DOHH2 (cell line): ENCODE data around the gene STAU1.

Source experiments
- H3F3A ChIP-seq: fragments of 200-600 bp; sonication (generic), shearing (Covaris generic); 2 replicates; pipeline ENCODE4 v1.6.0; 2016; ENCODE audit warnings: antibody characterized with exemption, mild to moderate bottlenecking; ENCODE audit not compliant: control insufficient read depth, insufficient read depth
- H3K27ac ChIP-seq: fragments of 200-600 bp; sonication (generic); 2 replicates; pipeline ENCODE4 v1.5.1; 2014; ENCODE audit warnings: low read depth, mild to moderate bottlenecking, low read length, moderate library complexity
- H3K27me3 ChIP-seq: fragments of 200-600 bp; sonication (generic); 2 replicates; pipeline ENCODE4 v1.6.1; 2014; ENCODE audit warnings: mild to moderate bottlenecking, low read length, mixed read lengths; ENCODE audit not compliant: control insufficient read depth
- H3K36me3 ChIP-seq: fragments of 200-600 bp; sonication (generic); 2 replicates; pipeline ENCODE4 v1.6.1; 2014; ENCODE audit warnings: mild to moderate bottlenecking, low read length, moderate library complexity, mixed read lengths; ENCODE audit not compliant: control insufficient read depth
- H3K4me1 ChIP-seq: fragments of 200-600 bp; sonication (generic); 2 replicates; pipeline ENCODE4 v1.6.1; 2014; ENCODE audit warnings: mild to moderate bottlenecking, low read length, mixed read lengths; ENCODE audit not compliant: control insufficient read depth
- H3K4me2 ChIP-seq: fragments of 200-600 bp; sonication (generic); 2 replicates; pipeline ENCODE4 v1.6.0; 2014; ENCODE audit warnings: mild to moderate bottlenecking, low read length, moderate library complexity
- H3K4me3 ChIP-seq: fragments of 200-600 bp; sonication (generic); 2 replicates; pipeline ENCODE4 v1.5.1; 2014; ENCODE audit warnings: mild to moderate bottlenecking, low read length, mixed read lengths
- H3K79me2 ChIP-seq: fragments of 200-600 bp; sonication (generic); 2 replicates; pipeline ENCODE4 v1.6.1; 2014; ENCODE audit warnings: mild to moderate bottlenecking, low read length, mixed read lengths; ENCODE audit not compliant: control insufficient read depth
- H3K9me2 ChIP-seq: fragments of 200-600 bp; sonication (generic); replicated peaks from 2 replicates; pipeline ENCODE4 v1.6.1; 2014; ENCODE audit warnings: mild to moderate bottlenecking, low read length, mixed read lengths; ENCODE audit not compliant: control insufficient read depth
- H3K9me3 ChIP-seq: fragments of 200-600 bp; sonication (generic); 2 replicates; pipeline ENCODE4 v1.6.1; 2014; ENCODE audit warnings: antibody characterized with exemption, low read length, mixed read lengths; ENCODE audit not compliant: control insufficient read depth, insufficient read depth
- H4K20me1 ChIP-seq: fragments of 200-600 bp; sonication (generic); 2 replicates; pipeline ENCODE4 v1.6.0; 2014; ENCODE audit warnings: low read depth, mild to moderate bottlenecking, antibody characterized with exemption, low read length, moderate library complexity; ENCODE audit not compliant: control insufficient read depth, insufficient read depth
- EZH2phosphoT487 ChIP-seq: fragments of 200-600 bp; sonication (generic); IDR thresholded peaks from 2 replicates; pipeline ENCODE4 v1.6.1; 2017; ENCODE audit warnings: borderline replicate concordance, mild to moderate bottlenecking, antibody characterized with exemption, low read length, moderate library complexity, mixed read lengths
- TF ChIP-seq, protein P1 (sequence below): fragments of 200-600 bp; sonication (generic); IDR thresholded peaks from one replicate; pipeline ENCODE4 v1.5.1; 2014; ENCODE audit warnings: antibody characterized with exemption, mild to moderate bottlenecking, low read depth, low read length; ENCODE audit not compliant: poor library complexity, severe bottlenecking

The STAU1 gene

DNA sequence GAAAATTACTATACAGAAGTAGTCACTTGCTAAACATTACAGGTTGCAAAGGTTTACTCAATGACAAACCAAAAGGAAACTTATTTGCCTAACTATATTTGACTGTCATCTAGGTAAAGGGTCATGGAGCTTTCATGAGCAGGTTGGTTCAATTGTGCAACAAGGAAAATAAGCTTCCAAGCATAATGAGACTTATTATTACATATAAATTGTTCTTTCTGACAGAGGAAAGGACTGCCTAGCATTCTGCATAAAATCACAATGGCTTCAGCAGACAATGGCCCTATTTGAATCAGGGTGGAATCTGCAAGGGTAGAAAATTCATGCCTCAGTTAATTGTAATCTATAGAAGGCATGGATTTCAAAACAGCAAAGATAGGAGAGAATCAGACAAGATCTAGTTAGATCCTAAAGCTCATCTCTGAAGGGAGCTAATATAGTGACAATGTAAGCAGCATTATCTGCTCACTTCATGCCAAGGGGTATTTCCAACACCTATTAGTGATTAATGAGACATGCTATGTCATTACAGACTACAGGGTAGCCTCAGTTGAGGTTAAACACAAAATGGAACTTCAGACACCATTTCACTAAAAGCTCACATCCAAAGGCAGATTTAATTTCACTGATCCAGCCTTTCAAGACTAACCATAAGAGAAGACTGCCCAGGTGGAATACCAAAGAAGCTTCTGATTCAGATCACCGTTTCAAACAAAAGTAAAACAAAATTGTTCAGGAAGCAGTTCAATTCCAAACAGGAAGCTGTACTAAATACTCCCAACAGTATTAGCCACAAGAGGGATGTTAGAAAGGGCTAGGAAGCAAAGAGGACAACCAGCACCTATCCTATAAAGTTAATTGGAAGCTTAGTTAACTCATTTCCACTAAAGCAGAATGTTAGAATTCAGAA, 8.5 kb downstream of the STAU1 start:
- Histone ChIP-seq H3K4me1 (peaks cover 30% of the 10 kb centered on the region), H3K36me3 (peaks cover 23% of the 10 kb centered on the region), H3K27ac (no peak overlapping the region), H3K79me2 (peaks cover 95% of the 10 kb centered on the region), H3K4me2 (peak overlapping the region; percentile 35), H3K4me3 (no peak overlapping the region), H4K20me1 (peaks cover 13% of the 10 kb centered on the region; the same call in 1 of the 2 replicates), H3K9me3 (no peaks in the 10 kb centered on the region), H3K9me2 (no peaks in the 10 kb centered on the region), H3K27me3 (no peaks in the 10 kb centered on the region), H3F3A (0 out of 2 replicates have a peak, but pooled peaks cover 4% of the 10 kb centered on the region)
- TF ChIP-seq EZH2phosphoT487: no peak
- TF ChIP-seq, protein P1, sequence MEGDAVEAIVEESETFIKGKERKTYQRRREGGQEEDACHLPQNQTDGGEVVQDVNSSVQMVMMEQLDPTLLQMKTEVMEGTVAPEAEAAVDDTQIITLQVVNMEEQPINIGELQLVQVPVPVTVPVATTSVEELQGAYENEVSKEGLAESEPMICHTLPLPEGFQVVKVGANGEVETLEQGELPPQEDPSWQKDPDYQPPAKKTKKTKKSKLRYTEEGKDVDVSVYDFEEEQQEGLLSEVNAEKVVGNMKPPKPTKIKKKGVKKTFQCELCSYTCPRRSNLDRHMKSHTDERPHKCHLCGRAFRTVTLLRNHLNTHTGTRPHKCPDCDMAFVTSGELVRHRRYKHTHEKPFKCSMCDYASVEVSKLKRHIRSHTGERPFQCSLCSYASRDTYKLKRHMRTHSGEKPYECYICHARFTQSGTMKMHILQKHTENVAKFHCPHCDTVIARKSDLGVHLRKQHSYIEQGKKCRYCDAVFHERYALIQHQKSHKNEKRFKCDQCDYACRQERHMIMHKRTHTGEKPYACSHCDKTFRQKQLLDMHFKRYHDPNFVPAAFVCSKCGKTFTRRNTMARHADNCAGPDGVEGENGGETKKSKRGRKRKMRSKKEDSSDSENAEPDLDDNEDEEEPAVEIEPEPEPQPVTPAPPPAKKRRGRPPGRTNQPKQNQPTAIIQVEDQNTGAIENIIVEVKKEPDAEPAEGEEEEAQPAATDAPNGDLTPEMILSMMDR: no peak

DNA sequence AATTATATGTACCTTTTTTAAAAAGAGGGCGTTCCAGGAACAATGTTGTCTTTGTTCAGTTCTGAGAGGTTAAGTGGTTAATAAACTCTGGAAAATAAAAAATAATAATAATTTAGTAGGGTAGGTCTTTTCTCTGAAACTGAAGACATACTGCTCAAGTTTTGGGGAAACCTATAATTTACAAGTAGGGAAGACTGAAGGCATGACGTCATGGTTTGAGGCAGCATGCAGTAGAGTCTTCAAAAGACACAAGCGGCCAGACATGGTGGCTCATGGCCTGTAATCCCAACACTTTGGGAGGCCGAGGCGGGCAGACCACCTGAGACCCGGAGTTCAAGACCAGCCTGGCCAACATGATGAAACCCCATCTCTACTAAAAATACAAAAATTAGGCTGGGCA, 14.0 kb downstream of the STAU1 start:
- Histone ChIP-seq H3K4me2 (no peak overlapping the region), H3K4me3 (no peak overlapping the region), H3K36me3 (peaks cover 55% of the 10 kb centered on the region)

DNA sequence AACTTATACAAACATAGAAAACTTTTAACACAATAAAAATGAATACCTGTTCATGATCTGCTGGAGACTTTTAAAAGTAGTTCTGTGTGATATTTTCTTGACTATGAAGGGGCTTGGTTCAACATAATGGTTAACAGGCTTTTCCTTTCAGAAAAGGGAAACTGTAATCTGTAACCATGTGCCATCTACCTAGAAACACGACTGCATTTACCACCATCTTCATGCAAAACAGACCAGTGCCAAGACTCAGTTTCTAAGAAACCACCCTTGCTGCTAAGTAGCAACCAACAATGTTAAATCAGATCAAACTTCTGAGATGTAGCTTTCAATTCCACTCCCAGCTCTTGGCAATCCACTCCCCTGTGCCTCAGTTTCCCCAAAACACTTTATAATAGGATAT, 15.7 kb downstream of the STAU1 start:
- Histone ChIP-seq H4K20me1 (0 out of 2 replicates have a peak, but pooled peaks cover 9% of the 10 kb centered on the region), H3K4me3 (no peak overlapping the region), H3K27me3 (no peaks in the 10 kb centered on the region), H3K4me1 (peaks cover 19% of the 10 kb centered on the region), H3K36me3 (peaks cover 56% of the 10 kb centered on the region), H3K27ac (no peak overlapping the region), H3K9me2 (no peaks in the 10 kb centered on the region), H3K79me2 (peaks cover 88% of the 10 kb centered on the region), H3F3A (peaks cover 4% of the 10 kb centered on the region; the same call in 1 of the 2 replicates), H3K9me3 (no peaks in the 10 kb centered on the region), H3K4me2 (no peak overlapping the region)
- no peak for TF ChIP-seq EZH2phosphoT487
- TF ChIP-seq, protein P1: no peak

More for the DNA sequence above, 14.0 kb downstream of the STAU1 start:
- peaks cover 4% of the 10 kb centered on the region; the same call in 1 of the 2 replicates for H3F3A ChIP-seq
- H3K27me3 ChIP-seq: no peaks in the 10 kb centered on the region
- H3K79me2 ChIP-seq: peaks cover 88% of the 10 kb centered on the region
- H4K20me1 ChIP-seq: 0 out of 2 replicates have a peak, but pooled peaks cover 3% of the 10 kb centered on the region
- TF ChIP-seq, protein P1: no peak
- TF ChIP-seq EZH2phosphoT487: no peak
- peaks cover 7% of the 10 kb centered on the region for H3K4me1 ChIP-seq
- H3K9me3 ChIP-seq: no peaks in the 10 kb centered on the region
- H3K27ac ChIP-seq: no peak overlapping the region
- H3K9me2 ChIP-seq: no peaks in the 10 kb centered on the region
